Daoy (cell line): Measurements from ENCODE around the gene TMPRSS11E. TPM values are rescaled to one million over a fixed set of nuclear protein-coding genes. Genes with fewer than 3 reads are reported as not detected.
"Not testable (repeated sequence)": the region's sequence is repeated elsewhere in the genome, so short reads cannot be mapped to it uniquely, and the experiment has no call there.

ENCODE experiments used
- DNase-seq: peaks from one replicate; pipeline ENCODE4 v3.0.0-alpha.2; 2015; ENCODE audit warnings: low read depth
- total RNA-seq: library from RNA; depleted of rRNA; stranded (reverse); fragments of >200 nt; shearing (Covaris generic); gene quantifications from 2 replicates; pipeline ENCODE4 v1.2.3, GENCODE V29; 2014

The TMPRSS11E gene
- total RNA-seq, 1 experiment from 2014 or later: not detected

DNA sequence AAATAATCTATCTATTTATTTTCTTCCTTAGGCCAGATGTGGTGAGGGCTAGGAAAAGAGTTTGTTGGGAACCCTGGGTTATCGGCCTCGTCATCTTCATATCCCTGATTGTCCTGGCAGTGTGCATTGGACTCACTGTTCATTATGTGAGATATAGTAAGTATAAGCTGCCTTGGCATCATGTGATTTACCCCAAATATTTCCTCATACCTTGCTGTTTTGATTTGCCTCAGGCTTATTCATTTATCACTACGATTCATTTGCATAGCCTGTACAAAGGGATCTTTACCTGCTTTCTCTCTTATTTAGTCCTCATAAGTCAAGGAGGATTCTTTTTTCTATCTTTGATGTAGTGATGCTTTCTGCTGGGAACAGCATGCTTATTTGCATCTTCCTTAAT, 14.5 kb downstream of the TMPRSS11E start:
- no peak for DNase-seq

DNA sequence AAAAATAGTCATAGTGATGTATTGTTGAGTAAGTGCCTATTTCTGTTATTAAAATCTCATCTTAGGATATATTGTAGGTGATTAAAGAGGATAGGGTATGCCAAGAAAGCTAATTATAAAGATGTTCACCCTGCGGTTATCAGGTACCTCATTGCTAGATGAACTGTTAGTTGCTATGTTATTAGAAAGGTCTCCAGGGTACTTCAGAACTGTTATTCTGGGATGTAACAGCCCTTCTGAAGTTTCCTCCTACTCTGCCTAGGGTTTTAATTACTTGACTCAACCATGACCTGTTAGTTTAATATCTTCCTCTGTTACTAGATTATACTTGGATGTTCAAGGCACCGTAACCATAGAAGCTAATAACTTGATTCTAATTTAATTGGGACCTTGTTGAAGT, 15.4 kb downstream of the TMPRSS11E start:
- no peak for DNase-seq

DNA sequence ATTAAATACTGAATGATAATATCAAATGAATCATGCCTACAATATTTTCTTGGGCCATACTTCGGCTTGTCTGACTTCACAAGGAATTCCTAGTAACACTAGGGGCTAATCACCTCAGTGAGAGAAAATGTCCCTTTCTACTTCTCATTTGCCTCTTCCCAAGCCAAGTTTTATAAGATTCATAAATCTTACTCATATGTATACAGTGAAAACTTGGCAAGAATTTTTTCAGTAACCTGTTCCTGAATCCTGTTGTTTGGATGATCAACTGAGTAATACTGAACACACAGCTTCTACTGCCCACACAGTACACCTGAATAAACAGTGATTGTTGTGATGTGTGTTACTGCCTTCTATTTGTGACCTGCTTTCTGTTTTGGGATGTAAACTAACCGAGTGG, 16.5 kb downstream of the TMPRSS11E start:
- no peak for DNase-seq

DNA sequence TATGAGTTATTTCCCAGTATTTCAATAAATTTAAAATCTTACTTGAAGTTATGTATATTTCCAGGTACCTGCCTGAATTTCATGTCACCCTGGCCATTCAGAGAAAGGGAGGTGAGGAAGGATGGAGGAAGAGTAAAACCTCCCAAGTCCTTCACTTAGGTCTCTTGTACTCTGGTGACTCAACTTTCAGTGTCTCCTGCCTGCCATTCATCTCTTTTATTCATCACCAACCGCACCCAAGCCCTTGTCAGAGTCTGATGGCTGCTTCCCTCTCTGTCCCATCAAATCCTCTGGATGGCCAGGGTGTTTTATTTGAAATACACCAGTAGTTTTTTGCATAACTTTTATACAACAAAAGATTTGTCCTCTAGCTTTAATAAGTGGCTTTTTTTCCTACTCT, 17.8 kb downstream of the TMPRSS11E start:
- DNase-seq: peak; percentile 0

DNA sequence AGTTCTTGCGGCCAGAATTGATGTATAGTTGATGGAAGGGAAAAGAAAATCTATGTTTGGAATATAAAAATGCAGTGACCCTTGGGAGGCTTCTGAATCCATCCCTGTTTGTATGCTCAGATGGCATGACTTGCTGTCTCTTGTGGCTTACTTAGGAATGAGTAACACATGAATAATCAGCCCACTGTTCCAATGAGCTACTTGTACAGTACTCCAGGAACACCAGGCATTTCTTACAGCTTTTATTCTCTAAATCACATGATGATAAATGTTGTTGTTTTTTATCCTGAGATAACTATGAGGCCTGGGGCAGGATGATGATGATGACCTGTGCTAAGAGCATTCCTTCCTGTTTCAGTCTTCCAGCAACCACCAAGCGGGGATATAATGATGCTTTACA, 18.9 kb downstream of the TMPRSS11E start:
- peak; percentile 2 for DNase-seq

DNA sequence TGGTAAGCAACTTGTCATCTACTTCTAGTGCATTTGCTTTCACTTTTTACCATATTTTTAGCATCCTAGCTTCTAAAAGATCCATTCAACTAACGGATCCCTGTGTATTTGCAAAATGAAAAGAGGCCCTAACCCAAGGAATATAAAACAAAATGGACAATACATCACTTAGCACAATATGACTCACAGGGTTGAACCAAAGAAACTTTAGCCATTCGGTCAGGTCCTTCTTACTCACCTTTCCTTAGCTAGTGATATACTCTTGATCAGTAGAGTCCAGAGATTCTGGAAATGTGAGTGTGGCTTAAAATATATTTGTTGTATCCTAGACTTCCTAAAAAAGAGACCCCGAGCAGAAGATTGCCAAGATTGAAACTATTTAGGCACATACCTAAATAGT, 19.5 kb downstream of the TMPRSS11E start:
- DNase-seq: no peak

DNA sequence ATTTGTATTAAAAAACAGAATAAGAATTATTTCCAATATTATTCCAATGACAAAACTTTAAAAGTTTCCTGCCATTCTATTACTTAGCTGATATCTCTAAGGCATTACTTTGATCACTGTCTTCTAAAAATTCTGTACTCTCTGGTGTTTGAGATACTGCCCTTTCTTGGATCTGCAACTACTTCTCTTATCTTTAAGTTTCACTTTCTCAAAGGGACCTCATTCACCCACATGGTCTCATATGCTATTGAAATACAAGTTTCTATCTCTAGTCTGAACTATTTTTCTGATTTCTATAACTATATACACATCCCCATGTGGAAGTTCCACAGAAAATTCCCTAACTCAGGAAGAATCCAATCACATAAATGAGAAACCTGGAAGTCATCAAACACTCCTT, 22.2 kb downstream of the TMPRSS11E start:
- DNase-seq: no peak

DNA sequence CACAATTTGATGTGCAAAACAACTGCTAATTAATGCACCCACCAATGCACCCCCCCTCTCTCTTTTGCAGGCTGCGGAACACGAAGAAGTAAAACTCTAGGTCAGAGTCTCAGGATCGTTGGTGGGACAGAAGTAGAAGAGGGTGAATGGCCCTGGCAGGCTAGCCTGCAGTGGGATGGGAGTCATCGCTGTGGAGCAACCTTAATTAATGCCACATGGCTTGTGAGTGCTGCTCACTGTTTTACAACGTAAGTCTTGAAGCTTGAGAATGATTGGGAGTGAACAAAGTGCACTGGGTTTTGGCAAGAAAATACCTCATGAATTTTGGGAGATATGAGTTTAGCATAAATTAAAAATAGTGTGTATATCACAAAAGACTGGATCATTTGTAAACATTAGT, 28.9 kb downstream of the TMPRSS11E start:
- no peak for DNase-seq

DNA sequence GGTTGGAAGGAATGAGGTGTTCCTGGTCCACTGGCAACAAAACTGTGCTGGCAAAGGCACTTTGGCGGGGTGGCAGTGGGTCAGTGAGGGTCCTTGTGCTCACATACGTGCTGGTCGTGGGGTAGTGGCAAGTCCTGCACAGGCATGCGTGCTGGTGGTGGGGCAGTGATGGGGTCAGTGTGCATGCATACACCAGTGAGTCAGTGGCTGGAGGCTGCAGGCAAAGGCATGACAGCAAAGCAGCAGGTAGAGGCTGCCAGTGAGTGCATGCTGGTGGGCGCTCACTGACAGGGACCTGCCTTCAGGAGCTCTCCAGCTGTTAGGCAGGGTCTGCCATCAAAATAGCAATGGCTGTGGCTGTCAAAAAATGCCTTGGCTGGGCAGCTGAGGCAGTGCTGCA, 42.1 kb downstream of the TMPRSS11E start:
- DNase-seq: no peak

DNA sequence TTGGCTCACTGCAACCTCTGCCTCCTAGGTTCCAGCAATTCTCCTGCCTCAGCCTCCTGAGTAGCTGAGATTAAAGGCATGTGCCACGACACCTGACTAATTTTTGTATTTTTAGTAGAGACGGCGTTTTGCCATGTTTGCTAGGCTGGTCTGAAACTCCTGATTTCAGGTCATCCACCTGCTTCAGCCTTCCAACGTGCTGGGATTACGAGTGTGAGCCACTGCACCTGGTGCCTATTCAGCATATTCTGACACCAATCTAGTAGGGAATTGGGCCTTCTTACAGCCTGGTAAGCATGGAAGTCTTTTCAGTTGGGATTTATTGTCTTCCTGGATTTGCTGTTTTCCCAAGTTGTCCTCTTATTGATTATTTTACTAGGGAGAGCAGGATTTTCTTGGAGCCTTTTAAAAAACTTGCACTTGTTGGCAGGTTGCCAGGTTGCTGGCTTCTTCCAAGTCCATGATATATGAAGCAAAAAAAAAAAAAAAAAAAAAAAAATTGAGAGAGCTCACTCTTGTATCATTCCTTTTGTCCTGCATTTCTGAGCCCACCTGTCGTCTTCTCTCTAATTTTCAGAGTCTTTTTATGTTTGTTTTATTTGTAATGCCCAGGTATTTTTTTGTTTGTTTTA, 43.7 kb downstream of the TMPRSS11E start:
- DNase-seq: peak; percentile 1

DNA sequence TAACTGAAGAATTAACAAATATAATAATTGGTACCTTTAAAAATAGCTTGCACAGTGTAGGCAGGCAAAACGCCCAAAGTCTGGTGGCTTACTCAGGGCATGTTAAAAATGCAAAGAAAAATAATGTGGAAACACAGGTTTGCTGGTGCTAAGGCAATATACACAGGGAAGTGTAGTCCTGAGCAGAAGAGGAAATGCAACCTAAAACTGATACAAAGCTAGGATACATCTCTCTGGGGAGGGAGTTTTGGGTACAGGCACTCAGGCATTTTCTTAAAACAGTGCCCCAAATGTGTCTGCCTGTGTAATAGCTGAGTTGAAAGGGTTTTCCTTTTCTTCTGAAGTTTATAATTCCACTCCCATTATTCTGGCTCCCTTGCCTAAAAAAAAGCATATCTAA, 47.4 kb downstream of the TMPRSS11E start:
- no peak for DNase-seq

DNA sequence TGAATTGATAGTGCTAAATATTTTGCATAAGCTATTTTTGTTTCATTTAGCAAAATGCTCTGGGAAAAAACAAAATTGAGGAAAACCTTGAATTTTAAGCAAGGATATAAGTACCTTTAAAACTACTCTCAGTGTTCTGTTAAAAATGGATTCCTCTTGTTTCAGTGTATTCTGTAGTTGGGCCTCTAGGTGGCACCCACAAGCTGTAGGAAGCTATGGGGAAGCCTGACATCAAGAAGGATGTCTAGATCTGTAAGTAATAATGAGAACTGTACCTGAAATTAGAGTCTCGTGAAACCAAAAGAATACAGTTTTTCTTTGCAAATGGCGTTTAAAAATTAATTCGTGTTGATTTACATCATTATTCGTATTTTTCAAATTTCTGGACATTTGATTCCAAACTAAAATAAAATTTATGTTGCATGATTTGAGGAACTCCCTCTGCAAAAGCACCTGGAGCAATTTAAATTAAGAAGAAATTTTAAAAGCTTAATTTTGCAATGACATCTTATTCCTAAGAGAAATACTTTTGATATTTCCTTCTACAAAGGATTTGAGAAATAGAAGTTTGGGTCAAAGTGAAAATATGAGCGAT, 51.2 kb downstream of the TMPRSS11E start:
- peak; percentile 14 for DNase-seq

DNA sequence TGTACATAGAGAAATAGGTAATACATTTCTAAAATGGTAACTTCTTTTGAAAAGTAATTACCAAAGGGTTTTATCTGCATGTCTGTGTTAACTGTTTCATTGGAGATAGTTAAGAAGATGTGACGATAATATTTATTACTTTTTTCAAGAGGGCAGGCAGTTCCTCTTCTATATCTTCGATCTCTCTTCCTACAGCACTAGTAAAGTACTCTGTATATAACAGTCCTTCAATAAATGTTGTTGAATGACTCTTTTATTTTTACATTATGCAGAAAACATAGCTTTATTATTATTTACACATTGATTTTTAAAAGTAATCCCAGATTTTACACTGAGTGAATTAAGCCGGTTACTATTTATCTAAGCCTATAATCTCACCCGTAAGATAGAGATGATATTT, 51.8 kb downstream of the TMPRSS11E start:
- DNase-seq: no peak

DNA sequence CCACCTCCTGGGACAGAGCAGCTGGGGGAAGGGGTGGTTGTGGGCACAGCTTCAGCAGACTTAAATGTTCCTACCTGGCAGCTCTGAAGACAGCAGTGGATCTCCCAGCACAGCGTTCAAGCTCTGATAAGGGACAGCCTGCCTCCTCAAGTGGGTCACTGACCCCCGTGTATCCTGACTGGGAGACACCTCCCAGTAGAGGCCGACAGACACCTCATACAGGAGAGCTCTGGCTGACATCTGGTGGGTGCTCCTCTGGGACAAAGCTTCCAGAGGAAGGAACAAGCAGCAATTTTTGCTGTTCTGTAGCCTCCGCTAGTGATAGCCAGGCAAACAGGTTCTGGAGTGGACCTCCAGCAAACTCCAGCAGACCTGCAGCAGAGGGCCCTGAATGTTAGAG, 56.2 kb downstream of the TMPRSS11E start:
- DNase-seq: not testable (repeated sequence)

DNA sequence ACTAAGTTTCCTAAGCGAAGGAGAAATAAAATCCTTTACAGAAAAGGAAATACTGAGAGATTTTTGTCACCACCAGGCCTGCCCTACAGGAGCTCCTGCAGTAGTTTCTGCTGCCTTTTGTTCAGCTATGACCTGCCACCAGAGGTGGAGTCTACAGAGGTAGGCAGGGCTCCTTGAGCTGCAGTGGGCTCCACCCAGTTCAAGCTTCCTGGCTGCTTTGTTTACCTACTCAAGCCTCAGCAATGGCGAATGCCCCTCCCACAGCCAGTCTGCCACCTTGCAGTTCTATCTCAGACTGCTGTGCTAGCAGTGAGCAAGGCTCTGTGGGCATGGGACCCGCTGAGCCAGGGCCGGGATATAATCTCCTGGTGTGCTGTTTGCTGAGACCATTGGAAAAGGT, 57.6 kb downstream of the TMPRSS11E start:
- not testable (repeated sequence) for DNase-seq

DNA sequence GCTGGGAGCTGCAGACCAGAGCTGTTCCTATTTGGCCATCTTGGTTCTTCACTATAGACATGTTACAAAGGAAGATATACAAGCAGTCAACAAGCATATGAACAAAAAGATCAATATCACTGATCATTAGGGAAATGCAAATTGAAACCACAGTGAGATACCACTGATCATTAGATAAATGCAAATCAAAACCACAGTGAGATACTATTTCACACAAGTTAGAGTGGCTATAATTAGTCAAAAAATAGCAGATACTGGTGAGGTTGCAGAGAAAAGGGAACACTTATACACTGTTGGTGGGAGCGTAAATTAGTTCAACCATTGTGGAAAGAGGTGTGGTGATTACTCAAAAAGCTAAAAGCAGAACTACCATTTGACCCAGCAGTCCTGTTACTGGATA, 58.2 kb downstream of the TMPRSS11E start:
- not testable (repeated sequence) for DNase-seq

DNA sequence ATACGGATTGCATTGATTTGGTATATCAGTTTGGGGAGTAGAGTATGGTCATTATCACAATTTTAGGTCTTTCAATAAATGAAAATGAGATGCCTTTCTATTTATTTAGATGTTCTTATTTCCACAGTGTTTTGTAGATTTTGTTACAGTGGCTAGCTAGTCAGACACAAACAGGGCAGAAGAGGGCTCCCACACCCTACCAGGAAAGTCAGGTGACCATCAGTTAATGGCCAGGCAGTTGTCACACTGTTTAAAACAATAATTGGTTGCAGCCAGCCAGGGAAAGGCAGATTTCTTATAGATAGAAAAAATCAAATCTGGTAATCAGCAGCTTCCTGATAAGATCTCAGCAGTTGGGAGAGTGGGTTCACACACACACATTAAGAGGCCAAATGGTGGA, 71.6 kb downstream of the TMPRSS11E start:
- DNase-seq: no peak

DNA sequence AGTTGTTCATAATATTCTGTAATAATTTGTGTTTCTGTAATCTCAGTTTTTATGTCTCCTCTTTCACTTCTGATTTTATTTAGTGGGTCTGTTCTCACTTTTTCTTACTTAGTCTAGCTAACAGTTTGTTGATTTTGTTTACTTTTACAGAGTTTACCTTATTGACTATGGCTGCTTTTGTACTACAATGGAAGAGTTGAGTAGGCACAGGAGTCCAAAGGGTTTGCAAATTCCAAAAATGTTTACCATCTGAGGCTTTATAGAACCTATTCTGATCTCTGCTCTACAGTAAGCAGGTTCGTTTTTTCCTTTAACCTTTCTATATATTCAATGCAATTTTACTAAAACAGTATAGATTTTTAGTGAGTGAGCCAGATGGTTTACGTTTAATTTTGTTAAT, 73.7 kb downstream of the TMPRSS11E start:
- DNase-seq: no peak

DNA sequence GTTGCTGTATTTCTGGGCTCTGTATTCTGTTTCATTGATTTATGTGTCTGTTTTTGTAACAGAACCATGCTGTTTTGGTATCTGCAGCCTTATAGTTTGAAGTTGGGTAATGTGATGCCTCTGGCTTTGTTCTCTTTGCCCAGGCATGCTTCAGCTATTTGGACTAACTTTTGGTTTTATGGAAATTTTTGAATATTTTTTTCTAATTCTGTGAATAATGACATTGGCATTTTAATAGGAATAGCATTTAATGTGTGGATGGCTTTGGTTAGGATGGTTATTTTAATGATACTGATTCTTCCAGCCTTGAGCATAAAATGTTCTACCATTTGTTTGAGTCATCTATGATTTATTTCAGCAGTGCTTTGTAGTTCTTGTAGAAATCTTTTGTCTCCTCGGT, 75.0 kb downstream of the TMPRSS11E start:
- DNase-seq: not testable (repeated sequence)

DNA sequence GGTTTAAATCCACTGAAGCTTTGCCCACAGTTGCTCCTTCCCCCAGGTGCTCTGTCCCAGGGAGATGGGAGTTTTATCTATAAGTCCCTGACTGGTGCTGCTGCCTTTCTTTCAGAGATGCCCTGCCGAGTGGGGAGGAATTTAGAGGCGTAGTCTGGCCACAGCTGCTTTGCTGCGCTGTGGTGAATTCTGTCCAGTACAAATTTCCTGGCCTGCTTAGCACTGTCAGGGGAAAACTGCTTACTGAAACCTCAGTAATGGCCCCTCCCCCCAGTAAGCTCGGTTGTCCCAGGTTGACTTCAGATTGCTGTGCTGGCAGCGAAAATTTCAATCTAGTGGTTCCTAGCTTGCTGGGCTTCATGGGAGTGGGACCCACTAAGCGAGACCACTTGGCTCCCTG, 88.7 kb downstream of the TMPRSS11E start:
- no peak for DNase-seq

DNA sequence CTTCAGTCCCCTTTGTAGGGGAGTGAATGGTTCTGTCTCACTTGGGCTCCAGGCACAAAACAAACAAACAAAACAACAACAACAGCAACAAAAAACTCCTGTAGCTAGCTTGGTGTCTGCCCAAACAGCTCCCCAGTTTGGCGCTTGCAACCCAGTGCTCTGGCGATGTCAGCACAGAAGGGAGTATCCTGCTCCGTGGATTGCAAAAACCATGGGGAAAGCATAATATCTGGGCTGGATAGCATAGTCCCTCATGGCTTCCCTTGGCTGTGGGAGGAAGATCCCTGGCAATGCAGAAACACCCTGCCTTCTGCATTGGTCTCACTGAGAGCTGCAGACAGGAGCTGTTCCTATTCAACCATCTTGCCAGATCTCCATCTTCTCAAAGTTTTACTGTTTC, 89.1 kb downstream of the TMPRSS11E start:
- no peak for DNase-seq

DNA sequence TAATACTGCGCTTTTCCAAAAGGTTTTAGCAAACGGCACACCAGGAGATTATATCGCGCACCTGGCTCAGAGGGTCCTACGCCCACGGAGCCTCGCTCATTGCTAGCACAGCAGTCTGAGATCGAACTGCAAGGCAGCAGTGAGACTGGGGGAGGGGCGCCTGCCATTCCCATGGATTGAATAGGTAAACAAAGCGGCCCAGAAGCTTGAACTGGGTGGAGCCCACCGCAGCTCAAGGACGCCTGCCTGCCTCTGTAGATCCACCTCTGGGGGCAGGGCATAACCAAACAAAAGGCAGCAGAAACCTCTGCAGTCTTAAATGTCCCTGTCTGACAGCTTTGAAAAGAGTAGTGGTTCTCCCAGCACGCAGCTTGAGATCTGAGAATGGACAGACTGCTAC, 95.5 kb downstream of the TMPRSS11E start:
- not testable (repeated sequence) for DNase-seq
